NCI-H128 (cell line): ENCODE results near the gene NINL.

ENCODE experiments used
- DNase-seq: peaks from one replicate; lab custom pipeline; 2025; ENCODE audit not compliant: unreplicated experiment; lab: John Stamatoyannopoulos, UW

Gene NINL

DNA sequence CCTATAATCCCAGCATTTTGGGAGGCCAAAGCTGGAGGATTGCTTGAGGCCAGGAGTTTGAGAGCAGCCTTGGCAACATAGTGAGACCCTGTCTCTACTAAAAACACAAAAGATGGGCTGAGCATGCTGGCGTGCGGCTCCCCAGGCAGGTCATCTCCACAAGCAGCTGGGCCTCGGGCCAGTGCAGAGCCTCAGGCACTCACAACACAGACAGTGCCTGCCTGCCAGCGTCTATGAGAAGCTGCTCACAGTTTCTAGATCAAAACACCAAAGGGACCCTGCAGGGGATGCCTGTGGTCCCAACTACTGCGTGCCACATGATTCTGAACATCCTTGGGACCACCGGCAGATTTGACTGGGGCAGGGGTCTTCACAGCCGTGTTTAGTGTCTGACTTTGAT, 118.5 kb downstream of the NINL start:
- no peak for DNase-seq

DNA sequence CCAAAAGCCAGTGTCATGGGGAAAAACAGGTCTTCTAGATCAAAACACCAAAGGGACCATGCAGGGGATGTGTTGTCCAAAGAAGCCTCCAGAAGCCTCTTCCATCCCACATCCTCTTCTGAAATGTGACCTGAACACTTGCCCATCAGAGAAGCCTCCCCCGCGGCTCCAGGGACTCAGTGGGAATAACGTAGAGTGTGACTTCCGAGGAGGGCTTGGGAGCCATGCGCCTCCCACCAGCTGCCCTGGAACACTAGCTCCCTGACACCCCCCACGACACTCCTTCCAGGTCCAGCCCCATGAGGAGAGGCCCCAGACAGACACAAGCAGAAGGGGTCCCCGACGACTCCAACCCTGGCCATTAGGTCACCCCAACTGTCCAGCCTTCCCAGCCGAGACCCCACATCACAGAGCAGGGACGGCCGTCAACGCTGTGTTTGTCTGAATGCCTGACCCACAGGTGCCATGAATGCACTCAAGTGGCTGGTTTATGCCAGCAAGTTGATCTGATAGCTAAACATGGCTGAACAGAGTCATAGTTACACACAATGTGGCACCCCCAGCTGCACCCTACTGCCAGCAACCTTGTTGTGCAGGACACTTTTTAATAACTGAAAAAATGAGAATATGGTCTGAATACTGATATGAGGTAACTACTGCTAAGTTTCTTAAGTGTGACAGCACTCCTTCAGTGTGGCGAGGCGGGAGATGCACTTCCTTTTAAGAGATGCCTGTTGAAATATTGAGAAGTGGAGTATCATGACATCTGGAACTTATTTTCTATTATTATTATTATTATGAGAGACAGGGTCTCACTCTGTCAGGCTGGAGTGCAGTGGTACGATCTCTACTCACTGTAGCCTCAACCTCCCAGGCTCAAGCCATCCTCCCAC, 119.8 kb downstream of the NINL start:
- DNase-seq = no peak

DNA sequence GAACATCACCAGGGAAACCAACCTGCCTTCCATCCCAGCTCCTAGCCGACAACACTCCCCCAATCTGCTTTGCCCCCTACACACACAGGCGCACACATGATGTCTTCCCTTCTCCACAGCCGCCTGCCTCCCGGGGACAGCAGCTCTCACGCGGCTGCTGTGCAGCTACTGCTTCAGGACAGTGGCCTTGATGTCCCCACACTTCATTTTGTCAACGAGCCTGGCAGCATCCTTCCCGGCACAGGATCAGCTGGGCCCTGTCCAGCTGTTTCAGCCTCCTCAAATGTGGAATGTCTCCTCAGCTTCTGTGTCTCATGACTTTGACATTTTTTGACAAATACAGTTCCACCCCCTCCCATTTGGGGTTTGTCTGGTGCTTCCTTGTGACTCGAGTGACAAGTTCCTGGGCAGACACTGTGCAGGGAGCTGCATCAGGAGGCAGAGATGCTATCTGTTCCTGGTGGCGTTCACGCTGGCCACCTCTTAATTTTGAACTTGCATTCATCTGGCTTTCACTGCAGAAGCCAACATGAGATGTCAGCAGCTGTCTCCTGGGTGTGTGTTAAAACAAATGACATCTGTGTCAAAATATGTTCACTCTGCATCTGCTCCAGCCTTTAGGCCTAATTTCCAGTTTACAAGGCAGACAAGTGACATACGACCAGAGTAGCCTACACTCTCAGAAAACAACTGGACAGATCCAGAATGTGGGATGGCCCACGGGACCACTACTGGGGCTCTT, 120.7 kb downstream of the NINL start:
- no peak for DNase-seq

DNA sequence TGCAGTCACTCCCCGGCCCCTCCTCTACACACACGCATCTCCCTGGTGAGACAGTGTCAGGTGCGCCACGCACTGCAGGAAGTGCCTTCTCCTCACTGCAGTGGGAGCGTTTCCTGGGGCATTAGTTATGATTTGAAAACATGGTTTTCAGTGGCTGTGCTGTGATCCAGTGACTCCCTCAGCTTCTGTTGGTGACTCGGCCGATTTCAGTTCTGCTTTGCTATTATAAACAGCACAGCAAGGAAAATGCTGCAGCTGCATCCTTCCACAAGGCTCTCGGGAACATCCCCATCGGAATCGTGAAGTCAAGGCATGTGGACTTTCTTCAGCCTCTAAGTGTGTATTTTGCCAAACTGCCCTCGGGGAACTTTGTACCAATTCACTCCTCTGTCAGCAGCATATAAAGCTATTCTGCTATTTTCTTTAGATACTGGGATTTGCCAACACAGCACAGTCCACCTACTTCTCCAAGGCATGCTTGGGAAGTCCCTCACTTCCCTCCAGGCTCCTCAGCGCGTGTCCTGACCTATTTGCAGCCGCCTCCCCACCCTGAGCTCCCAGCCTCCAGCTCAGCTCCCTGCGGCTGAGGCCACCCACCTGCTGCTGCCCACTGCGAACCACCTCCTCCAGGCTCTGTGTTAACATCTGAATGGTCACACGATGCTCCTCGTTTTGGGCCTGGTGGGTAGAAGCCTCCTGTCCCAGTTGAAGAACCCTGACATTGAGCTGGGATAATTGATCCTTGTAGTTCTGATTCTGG, 123.4 kb downstream of the NINL start:
- DNase-seq = no peak

DNA sequence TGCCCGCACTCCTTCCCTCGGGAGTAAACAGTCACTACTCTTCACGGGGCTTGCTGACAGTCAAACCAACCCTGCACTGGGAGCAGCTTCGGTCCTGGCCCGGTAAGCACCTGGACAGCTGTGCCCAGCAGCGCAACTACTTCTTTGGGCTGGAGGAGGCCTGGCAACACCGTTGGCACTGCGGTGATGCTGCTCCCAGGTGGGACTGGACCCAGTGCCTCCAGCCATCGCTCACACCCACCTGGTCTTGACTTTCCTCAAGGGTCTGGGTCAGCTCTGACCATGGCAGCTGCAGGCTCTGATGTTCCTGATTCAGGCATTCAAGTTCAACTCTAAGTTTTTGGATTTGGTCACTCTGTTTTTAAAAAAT, 124.1 kb downstream of the NINL start:
- no peak for DNase-seq

DNA sequence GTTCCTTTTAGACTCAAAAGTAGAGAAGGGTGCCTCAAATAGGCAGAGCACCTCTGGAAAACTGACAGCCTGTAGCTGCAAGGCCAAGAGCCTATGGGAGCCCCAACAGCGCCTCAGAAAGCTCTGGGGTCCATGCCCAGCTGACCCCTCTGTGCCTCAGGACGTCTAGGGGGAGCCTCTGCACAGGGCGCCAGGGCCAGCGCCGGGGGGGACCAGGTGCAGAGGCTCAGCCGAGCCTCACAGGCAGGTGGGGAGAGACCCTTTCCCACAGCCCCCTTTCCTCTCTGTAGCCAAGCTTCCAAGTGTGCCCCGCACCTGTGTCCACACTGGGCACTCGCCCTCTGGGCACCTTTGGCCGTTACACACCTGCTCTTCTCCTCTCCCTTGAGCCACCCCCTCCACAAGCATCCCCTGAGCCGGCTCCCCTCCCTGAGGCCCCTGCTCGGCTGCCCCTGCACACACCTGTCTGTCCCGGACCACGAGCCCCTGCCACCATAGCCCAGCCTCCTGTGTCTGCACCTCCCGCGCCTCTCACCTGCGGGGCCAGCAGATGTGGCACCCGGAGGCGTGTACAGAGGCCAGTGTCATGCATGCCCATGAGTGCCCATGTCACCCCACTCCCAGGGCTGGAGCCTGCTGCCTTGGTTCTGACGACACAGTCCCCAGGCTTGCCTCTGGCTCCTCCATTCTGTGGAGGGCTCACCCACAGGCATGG, 124.6 kb downstream of the NINL start:
- no peak for DNase-seq

DNA sequence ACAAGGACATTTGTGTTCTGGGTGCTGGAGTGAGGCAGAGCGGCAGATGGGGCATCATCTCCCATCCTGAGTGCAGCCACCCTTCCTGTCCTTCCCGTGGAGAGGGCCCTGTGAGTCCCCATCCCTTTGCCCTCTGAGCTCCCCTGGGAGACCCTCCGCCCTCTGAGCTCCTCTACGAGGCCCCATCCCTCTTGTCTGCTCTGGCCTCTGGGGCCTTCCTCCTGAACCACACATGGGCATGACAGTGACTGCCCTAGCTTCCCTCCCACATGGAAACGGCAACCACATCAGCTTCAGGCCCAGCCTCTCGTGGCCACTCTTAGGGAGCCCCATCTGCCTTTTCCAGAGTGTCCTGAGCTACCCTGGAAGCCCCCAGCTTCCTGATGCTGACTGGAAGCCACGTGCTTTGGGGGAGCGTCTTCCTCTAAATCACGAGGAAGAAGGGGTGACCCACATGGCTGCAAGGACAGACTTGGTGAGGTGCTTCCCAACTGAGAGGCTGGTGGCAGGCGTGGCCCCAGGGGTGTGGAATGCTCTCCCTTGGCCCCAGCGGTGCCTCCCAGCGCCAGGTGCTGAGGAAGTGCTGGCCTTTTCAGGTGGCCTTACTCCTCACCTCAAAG, 125.3 kb downstream of the NINL start:
- no peak for DNase-seq

DNA sequence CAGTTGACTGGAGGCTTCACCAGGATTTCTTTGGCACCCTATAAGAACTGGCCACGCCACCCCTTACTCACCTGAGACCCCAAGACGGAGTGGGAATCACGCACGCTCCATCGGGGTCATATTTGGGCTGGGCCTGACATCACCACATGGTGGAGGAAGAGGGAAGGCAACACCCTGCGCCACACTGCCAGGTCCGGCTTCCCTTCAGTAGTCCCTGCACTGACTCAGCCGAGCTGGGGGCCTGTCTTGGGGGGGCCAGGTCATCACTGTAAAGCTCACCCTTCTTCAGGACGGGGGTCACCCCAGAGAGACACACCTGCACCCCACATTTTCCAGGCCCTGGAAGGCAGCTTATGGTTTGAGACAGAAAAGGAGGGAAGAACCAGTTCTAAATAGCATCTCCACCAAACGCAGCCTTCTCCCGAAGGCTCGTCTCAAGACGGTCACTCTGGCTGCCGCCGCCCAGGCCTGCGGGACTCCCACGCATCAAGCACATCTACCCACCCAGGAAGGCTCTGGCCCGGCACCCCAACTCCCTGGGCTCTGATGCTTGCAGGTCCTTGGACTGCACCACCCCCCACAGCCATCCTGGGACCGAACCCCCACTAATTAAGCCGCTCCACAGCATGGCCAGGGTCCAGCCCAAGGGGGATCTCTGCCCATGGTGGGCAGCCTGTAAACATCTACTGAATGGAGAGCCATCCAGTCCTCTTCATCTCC, 126.1 kb downstream of the NINL start:
- DNase-seq = no peak

DNA sequence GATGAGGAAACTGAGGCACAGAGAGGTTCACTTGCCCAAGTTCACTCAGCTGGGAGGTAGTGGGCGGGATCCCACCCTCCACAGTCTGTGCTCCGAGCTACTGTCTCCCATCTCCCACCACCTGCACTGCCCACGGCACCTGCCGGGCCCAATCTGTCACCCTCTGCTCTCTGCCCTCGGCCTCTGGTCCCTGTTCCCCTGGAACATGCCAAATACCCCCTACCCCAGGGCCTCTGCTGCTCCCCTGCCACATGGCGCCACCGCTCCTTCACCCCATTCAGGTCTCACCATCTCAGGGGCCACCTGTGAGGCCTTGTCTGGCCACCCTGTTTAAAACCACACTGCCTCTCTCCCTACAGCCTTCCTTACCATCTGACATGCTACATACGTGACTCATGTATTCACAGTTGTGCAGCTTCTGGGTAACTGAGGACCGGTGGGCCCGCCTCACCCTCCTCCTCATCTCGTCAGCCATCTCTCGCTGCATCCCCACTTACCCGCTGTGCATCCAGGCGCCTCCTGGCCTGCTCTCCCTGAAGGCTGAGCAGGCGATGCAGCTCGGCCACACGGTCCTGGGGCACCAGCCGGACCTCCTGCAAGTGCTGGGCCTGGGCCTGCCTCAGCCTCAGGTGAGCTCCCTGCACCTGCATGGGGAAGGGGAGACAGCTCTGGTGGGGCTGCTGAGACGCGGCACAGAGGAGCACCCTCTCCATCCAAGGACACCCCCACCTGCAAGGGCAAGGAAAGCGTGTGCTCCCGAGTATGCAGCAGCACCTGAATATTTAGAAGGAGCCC, 127.2 kb downstream of the NINL start:
- no peak for DNase-seq

DNA sequence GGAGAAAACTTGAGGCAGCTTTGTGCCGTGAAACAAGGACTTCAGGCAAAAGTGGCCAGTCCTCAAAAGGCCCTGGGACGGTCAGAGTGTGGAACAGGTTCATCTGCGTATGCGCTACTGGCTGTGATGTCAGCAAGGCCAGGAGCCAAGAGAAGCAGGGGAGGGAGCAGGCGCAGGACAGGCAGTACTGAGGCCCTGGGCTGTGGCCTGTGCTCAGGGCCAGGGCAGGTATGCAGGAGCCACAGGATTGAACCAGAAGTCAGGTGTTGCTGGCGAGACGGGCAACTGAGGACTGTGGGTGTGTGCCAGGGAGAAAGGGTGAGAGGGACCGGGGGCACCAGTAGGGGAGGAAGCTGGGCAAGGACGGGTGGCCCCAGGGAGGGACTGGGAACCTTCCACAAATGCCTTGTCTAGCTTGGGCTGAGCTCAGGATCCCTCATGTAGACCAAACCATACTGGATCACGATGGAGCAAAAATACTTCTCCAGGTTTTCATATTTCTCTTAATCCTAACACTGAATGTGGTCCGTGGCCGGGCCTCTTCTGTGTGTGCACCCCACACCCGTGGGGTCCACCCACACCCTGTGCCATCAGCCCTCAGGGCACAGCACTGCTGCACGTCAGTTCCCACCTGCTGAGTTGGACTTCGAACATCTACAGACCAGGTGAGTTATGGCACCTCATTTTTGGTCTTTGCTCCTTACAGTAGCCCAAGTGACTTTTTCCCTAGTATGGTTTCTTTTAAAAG, 131.0 kb downstream of the NINL start:
- DNase-seq = no peak

DNA sequence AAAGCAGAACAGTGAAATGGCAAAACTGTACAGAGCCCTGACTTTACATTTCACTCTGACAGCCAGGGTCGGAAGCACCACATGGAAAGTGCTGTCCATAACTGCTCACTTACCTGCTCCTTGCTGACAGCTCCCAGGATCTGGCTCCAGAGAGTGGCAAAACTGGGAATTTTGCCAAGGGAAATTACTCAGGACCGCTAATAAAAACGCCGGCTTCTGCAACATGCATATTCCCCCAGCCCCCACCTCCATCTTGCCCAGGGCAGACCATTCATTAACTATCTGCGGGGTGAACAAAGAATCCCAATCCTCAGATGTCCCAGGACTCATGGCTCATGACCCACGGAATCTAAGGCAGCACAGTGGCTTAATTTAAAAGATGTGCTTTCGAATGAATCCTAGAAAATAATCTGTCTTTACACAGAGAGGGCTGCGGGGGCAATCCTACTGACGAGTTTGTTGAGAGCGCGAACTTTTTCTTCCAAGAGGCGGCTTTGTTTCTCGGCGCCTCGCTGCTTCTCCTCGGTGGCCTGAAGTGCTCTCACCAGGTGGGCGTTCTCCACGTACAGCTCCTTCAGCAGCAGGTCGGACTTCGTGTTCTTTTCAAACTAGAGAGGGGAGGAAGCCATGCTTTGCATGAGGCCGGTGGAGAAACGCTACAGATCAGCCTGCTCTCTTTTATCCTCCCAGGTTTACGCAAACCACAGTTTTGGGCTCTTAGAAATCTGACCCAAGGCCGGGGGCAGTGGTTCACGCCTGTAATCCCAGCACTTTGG, 132.1 kb downstream of the NINL start:
- DNase-seq = no peak

DNA sequence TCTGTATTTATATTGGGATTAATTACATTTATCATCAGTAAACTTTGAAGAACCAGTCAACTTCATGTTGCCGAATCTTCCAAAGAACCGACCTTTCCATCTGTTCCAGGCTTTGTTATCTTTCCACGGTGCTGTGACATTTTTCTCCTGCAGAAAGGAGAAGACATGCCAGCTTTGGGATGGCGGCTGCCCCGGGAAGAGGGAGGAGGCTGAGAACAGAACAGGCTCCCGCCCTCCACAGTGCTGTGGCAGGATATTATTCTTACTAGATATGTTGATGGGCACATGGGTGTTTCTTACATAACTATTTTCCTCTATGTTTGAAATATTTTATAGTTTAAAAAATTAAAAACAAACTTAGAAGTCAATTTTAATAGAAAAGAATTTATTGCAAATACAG, 133.0 kb downstream of the NINL start:
- DNase-seq = no peak

DNA sequence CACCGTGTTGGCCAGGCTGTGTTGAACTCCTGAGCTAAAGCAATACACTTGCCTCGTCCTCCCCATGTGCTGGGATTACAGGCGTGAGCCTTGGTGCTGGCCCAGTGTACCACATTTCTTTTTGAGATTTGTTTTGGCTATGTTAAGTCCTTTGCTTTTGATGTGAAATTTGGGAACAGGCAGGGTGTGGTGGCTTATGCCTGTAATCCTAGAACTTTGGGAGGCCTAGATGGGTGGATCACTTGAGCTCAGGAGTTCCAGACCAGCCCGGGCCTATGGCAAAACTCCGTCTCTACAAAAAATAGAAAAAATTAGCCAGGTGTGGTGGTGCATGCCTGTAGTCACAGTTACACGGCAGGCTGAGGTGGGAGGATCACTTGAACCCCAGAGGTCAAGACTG, 137.7 kb downstream of the NINL start:
- DNase-seq = no peak

DNA sequence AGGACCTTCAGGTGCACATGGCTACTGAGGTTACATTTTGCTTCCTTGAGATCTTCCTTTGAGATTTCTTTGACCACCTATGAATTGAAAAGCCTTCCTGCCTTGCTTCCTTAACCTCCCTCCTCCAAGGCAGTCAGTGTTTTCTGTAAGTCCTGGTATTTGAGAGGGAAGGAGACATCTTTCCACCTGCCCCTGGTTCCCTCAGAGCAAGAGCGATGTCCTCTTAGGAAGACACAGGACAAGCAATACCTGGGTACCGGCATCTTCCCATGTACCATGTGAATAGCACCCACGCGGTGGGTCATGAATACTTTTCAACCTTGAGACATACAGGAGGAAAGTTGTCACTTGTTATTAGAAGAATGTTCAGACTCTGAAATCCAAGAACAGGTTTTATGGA, 140.8 kb downstream of the NINL start:
- no peak for DNase-seq

DNA sequence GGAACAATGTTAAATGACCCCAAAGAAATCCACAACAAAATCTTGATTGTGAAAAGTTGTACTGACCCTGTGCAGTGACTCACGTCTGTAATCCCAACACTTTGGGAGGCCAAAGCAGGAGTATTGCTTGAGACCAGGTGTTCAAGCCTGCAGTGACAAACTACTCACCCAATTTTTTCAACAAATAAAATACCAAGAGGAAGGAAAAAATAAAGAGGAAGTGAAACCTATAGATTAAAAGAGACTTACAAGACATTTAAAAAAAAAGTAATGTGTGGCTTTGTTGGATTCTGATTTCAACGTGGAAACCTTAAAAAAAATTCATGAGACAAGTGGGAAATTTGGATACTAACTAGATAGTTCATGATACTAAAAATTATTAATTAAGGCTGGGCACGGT, 146.0 kb downstream of the NINL start:
- DNase-seq = no peak

DNA sequence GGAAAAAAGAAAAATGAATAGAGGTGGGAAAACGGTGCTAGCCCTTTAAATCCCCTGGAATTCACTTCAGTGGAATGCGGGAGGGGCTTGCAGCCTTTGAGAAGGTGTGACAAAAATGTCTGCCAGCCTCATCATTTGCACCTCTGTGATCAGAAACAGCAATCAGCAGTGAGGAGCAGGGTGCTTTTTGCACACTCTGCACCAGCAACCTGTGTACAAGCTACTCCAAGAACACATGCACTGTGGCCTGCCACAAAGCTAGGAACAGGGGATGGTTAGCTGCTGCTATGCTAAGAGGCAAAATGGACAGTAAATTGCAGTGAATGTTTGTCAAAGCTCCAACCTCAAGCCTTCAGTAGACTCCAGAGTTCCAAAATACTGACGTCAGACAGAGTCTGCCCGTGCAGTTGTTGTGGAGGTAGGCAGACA, 148.2 kb downstream of the NINL start:
- DNase-seq = no peak

DNA sequence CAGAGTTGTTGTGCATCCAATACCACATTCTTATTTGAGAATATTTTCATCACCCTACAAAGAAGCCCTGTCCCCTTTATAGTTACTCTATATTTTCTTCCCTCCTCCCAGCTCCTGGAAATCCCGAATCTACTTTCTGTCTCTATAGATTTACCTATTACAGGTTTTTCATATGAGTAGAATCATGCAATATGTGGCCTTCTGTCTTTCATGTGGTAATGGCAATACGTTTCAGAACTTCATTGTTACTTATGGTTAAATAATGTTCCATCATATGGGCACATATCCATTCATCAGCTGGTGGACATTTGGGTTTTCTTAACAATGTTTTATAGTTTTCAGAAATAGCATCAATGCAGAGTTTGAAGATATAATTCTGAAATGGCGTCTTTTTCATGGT, 160.8 kb downstream of the NINL start:
- no peak for DNase-seq

DNA sequence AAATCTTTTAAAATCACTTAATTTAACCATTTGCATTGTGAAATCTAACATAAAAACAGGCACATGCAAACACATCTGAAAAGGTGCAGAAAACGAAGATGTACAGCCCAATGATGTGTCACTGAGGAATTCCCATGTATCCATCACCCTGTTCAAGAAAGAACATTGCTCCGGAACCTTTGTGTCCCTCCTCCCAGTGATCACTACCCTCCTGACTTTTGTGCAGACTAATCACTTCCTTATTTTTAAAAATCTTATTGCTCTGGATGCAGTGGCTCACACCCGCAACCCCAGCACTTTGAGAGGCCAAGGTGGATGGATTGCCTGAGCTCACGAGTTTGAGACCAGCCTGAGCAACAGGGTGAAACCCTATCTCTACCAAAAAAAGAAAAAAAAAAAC, 163.3 kb downstream of the NINL start:
- DNase-seq = no peak
